HG03066 (cell line): Measurements from ENCODE around the gene PUSL1.

Experiments
- ATAC-seq: cut with Tn5 transposase; IDR thresholded peaks from one replicate; pipeline ENCODE4 v1.9.1; 2021; ENCODE audit warnings: low read depth; ENCODE audit not compliant: unreplicated experiment

PUSL1 gene

DNA sequence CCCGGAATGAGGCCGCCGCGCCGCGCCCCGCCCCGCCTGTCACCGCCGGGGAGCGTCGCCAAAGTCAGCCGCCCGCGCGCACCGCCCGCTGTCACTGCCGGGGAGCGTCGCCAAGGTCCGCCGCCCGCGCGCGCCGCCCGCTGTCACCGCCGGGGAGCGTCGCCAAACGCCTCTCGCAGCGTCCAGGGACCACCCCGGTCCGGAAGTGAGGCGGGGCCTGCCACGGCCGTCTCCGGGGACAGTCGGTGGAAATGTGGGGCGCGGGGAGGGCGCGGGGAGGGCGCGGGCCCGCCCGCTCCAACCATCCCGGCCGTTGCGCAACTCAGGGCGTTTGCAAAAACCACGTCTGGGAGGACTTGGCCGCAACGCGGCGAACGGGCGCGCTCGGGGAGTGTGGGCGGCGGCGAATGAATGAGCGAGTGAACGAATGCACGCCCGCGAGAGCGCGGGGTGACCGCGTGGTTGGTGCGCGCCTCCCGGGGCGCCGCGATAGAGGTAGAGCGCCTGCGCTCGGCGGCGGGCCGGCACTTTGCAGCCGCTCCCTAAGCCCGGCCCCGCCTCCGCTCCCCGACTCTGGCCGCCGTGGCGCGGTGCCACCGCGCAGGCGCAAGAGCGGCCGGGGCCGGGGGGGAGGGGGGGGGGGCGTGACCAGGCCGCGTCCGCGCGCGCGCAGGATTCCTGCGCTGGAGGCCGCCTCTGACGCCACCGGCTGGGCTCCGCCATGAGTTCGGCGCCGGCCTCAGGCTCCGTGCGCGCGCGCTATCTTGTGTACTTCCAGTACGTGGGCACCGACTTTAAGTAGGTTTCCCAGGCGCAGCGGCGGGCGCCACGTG lies at the start of gene PUSL1, which contains the start of gene ACAP3:
PUSL1 (plus strand) TSS at position 675 of the 833 bp plus-strand sequence; CDS start at position 722, 47 bp downstream.
ACAP3 (minus strand) TSS at position 8 of the 833 bp plus-strand sequence. CDS start 115 bp downstream, outside the sequence.
- peak; percentile 57 for ATAC-seq

DNA sequence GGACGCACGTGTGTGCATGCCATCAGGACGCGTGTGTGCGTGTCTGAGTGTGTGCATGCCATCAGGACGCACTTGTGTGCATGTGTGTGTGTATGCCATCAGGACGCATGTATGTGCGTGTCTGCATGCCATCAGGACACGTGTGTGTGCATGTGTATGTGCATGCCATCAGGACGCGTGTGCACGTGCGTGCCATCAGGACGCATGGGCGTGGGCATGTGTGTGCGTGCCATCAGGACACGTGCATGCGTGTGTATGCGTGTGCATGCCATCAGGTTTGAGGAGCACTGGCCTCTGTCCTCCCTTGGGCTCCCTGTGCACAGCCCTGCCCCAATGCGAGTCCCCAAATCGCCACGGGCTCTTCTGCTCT lies 49.3 kb upstream of the PUSL1 start:
- ATAC-seq = no peak

GRCh38 chr1:1259540-1259939 lies 48.9 kb upstream of the PUSL1 start:
- ATAC-seq = no peak

- no peak for ATAC-seq
These were observed 48.3 kb upstream of the PUSL1 start for GRCh38 chr1:1259951-1260600.

- no peak for ATAC-seq
These were observed 47.4 kb upstream of the PUSL1 start for GRCh38 chr1:1260843-1261560.

DNA sequence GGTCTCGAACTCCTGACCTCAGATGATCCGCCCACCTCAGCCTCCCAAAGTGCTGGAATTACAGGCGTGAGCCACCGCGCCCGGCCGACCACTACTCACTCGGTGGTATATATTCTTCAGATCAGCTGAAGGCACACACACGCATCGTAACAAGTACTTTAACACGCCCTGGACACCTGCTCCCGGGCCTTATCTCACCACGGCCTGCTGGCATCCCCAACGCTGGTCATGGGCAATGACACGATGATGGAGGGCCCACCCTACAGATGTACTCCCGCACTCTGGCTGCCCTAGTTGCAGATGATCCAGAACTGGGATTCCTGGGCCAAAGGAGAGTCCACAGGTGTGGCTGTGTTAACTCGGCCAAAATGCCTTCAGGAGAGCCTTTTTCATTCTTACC lies 46.3 kb upstream of the PUSL1 start:
- no peak for ATAC-seq

DNA sequence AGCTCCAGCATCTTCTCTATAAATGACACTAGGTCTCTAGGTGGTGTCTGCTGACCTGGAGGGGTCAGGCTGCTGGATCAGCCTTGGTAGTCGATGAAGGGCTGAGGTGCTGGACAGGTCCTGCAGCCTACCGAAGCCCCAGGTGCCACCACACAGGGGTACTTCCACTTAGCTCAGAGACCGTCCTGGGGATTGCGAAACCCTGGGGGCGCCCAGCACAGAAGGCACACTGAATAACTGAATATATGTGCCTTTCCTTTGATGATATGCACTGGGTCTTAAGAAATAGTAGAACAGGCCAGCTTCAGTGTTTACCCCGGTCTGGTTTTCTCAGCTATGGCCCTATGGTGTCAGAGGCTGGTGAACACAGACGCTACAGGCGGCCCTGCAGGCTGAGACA lies 45.6 kb upstream of the PUSL1 start:
- ATAC-seq = no peak

GRCh38 chr1:1264026-1264425 lies 44.4 kb upstream of the PUSL1 start:
- no peak for ATAC-seq

DNA sequence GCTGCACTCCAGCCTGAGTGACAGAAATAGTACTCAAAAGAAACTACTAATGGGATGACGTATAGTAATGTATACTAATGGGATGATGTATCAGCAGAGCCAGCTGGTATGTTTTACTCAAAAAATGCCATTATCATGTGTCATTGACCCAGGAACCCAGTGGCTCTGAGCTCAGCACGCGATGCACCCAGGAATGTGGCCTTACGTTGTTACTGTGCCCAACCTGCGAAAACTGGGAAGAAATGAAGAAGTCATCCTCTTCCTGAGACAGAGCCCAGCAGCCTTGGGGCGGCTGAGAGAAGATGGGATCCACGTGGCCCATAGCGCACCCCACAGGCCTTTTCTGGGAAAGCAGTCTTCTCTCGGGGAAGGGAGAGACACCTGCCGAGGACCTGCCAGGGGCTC lies 43.5 kb upstream of the PUSL1 start:
- no peak for ATAC-seq

DNA sequence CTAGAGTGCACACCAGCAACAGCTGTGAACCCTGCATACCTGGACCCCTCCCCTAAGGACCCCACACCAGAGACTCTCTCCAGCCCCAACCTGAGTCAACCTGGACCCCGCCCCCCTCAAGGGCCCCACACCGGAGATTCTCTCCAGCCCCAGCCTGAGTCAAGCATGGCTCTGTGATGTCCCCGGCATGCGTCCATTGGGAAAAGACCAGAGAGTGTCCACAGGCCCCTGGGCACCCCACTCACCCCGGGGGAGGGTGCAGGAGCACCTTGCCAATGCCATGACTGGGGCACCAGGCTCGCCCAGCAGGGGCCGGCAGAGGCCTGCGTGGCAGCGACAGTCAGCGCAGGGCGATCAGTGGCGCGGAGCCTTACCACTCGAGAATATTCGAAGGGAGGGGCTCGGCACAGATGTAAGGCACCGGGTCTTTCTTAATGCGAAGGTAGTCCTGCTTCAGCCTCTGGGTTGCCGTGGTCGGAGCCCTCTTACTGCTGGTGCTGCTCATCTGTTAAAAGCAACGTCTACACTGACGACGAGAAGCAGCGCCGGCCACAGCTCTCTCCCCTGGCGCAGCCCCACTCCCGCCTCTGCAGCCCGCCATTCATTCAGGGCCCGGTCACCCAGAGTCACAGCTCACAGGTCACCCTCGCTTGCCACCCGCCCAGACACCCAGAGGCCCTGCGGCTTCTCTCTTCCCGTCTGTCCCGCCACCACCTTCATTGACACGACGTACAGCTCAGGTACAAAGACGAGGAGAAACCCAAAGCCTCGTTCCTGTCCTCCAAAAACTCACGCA lies 40.7 kb upstream of the PUSL1 start:
- ATAC-seq = no peak

GRCh38 chr1:1268284-1268682 lies 40.1 kb upstream of the PUSL1 start:
- no peak for ATAC-seq

- no peak for ATAC-seq
These were observed 37.6 kb upstream of the PUSL1 start for GRCh38 chr1:1270813-1271212.

- ATAC-seq = no peak
These were observed 35.8 kb upstream of the PUSL1 start for GRCh38 chr1:1272341-1273208.

DNA sequence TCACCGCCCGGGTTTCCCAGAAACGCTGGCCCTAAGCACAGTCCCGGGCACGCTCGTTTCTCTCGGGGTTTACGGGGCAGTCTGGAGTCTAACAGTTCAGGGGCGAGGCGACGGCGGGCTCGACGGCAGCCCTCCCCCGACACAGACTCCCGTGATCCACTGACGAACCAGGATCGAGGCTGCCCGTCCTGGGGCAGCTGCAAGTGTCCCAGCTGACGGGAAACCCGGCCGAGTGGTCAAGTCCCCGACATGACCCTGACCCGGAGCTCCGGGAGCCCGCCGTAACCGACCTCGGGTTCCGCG lies 35.2 kb upstream of the PUSL1 start:
- peak; percentile 11 for ATAC-seq

- ATAC-seq = peak; percentile 75
These were observed 34.7 kb upstream of the PUSL1 start, which contains the start of gene UBE2J2 for GRCh38 chr1:1273512-1274298. UBE2J2 (minus strand) TSS chr1:1273854; CDS start chr1:1267992, 5,862 bp downstream.

- no peak for ATAC-seq
These were observed 34.0 kb upstream of the PUSL1 start for GRCh38 chr1:1274299-1274930.

DNA sequence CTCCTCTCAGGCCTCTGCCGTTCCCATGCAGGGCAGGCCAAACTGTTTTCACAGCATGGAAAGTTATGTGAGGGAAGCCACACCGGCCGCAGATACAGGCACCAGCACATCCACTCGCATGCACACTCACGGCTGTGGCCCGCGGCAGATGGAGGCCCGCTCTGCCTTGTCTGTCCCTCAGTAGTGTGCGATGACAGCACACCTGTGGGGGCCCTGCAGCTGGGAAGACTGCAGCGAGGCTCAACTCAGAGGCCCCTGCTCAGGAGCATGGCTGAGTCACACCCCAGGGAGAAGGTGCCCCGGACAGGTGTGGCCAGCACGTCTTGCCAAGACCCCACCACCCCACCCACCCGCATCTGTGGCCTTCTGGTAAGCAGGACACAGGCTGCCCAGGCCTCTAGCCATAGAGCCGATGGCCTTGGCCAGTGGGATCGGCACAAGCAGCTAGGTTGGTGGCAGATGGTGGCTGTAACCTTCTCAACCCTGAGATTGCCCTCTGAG lies 33.4 kb upstream of the PUSL1 start:
- ATAC-seq = no peak

- ATAC-seq = no peak
These were observed 32.6 kb upstream of the PUSL1 start for GRCh38 chr1:1275836-1276235.
